GM21529 (cell line): ENCODE measurements around the gene EFCAB13.

ENCODE experiments used
- ATAC-seq: cut with Tn5 transposase; IDR thresholded peaks from one replicate; pipeline ENCODE4 v1.9.1; 2021; ENCODE audit not compliant: unreplicated experiment

Gene EFCAB13, protein sequence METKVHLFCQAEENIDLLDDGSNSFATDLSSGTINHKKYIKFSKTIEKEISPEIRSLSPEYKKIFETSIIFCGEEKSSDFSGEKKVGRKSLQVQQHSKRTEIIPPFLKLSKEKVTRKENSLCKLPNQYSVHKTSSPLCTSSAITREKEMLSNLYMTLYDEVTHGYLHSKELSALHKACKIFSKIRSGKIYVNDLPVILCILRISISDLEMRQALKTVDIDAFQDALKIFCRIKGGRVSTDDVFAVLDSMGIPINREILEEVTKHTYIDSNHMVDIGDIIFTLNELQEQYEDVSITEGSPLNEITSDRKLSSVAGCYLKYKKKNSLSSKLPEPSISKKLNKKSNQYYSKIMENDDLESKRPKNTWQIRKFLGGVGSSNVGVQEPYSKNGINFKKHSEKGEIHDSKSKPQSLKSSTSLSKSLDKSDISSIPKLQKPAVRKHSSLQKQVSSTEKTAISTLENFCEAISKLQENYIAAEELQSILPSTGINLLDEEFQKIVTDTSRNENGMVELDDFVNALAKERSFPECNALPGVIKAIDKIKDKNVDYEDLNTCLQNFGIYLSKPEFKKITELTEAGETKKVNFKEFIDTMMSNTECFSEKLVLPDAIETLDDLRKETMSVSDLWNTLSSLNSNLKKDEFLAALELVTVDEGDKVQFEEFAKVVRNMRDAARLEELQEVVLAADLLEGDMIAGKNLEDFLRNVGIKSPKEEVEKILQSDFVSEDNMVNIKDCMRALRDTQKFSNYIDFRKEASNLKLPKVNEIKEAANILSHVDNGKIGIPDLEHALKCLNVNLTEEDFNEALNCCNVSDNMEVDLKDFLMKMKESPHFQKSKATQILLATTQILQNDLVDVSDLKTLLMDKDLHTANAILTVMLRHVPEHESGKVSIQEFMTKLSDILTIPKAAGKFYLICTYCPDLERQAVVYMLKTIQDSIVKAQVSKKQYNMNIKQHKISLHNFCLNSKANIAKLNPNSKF

DNA sequence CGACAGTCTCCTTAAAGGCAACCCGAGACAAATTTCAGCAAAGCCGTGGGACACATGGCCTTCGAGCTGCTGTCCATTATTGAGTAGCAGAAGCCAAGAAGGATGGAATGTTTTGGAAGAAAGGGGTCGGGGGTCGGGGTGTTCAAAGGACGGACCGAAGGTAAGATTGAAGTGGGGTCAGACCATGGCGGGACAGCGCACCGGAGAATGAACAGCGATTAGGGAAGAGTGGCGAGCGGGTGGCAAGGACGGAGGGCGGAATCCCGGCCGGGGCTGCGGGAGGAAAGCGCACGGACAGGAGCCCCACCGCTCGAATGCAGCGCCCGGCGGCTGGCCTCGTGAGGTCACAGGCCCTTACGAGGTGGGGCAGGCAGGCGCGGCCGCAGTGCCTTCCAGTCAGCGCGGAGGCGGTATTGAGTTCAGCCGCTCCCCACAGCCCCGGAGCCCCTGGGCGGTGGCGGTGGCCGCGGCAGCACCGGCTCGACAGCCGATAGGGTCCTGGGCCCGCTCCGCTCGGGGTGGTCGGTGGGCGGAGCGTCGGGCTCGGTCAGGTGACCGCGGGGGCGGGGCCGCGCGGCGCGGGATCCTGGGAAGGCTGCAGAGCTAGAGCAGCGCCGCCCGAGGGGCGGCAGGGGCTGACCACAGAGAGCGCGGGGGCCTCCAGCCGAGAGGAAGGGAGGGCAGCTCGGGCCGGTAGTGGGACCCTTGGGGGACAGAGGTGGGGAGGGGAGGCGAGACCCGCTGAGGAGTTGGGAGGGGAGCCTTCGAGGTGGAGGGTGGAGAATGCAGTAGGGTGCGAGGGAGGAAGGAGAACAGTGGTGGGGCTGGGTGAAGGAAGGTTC lies at the start of gene EFCAB13:
TSS of gene EFCAB13 (plus strand) at position 574 of the 842 bp plus-strand sequence. CDS start 4,399 bp downstream, outside the sequence.
- ATAC-seq, result peak; percentile 78

DNA sequence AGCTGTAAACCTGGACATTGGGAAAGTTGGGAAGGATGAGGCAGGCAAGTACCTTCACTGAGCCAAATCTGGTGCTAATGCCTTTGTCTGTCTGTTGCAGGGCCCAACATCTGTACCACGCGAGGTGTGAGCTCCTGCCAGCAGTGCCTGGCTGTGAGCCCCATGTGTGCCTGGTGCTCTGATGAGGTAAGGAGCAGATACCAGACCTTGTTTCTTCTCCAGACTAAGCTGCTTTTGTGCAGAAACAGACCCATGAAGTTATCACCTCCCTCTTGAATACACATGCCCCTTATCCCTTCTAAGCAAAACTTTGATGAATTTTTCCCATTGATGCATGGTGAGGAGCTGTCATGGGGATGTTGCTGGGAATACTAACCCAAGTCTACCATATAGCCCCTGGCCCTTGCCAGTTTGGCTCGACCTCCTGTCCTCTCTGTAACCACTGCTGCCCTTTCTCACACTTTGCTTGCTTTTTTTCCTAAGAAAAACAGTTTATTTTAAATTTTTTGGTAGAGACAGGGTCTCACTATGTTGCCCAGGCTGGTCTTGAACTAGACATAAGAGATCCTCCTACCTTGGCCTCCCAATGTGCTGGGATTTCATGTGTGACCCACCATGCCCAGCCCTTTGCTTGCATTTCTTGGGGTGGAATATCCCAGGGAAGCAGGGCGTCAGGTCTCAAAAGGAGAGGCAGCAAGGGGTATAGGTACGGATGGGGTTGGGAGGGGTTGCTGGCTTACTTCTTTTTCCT lies 49.3 kb upstream of the EFCAB13 start:
- no peak for ATAC-seq

DNA sequence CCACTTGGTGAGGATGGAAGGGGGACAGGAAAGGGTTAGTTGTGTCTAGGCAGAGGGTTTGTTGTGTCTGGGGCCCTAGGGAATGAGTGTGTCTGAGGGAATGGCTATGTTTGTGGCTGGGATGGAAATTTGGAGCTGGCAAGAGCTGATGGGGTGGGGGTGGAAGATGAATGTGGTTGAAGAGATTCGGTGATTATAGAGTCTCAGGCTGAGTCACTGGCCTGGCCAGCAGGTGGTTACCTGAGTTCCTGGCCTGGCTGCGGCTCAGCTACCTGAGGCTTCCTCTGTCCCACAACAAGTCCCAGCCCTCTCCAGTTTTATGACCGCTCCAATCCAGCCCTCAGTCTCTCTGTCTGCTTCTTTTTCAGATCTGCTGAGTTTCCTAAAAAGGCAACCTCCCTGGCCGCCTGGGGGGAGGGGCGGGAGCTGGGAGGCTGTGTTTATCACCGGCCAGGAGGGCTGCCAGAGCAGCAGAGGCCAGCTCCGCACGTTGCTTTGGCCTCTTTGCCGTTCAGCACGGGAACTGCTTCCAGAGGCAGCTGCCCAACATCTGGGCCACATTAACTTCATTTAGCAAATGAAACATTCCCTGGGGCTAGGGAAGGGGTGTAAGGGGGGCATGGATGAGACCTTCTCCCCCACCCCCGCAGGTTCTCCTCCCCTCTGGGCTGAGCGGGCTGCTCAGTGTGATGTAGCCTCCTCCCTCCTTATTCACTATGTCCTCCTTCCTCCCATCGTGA lies 48.3 kb upstream of the EFCAB13 start:
- ATAC-seq, result no peak

DNA sequence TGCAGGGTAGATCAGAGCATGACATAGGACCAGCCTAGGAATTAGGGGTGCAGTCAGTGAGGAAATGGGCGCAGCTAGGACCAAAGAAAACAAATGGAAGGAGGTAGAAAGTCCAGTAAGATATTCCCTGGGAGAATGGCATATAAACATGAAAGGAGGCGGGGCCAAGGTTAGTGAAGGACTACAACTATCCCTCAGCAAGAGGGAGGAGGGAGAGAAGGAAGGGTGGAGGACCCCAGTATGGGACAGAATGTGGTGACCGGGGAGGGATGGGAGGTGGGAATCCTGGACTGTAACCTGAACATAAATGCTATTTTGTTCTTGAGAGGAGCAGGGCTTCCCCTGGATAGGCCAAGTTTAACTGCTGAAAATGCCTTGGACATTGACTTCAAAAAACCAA lies 47.3 kb upstream of the EFCAB13 start:
- no peak for ATAC-seq

DNA sequence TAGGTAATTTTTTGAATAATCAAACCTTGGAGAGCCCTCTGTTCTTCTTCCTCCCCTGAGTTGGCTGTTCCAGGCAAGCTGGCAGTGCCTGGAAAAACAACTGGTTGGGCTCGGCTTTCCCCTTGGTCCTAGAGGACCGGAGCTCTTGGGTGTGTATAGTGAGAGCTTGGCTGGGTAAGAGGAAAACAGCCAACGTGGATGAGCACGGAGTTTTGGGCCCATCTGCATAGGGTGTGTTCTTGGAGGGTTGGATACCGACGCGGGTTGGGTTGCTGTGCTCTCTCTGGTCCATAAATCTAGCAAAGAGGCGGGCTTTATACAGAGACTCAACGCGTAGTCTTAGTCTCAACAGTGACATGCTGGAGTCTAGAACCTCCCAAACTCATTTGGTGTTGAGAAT lies 46.9 kb upstream of the EFCAB13 start:
- ATAC-seq, result no peak

DNA sequence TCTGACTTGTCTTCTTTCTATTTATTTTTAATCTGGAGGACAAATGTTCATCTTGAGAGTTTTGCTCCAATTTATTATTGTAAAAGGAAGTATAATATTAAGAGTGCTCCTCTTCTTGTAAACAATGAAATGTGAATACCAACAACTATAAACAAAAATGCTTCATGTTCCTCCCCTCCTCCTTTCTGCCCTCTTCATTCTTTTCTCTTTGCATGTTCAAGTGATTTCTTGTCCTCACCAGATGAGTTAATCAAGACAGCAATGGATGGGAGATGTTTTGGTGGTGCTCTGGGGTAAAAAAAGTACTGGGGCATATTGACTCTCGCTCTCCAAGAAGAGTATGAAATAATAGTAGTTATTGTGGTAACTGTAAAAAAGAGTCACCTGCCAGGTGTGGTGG lies 45.8 kb upstream of the EFCAB13 start:
- no peak for ATAC-seq

DNA sequence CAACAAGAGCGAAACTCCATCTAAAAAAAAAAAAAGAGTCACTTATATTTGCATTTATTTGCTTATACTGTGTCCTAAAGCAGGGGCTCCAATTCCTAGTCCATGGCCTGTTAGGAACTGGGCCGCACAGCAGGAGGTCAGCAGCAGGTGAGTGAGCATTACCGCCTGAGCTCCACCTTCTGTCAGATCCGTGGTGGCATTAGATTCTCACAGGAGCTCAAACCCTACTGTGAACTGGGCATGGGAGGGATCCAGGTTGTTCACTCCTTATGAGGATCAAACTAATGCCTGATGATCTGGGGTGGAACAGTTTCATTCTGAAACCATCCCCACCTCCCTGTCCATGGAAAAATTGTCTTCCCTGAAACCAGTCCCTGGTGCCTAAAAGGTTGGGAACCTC lies 45.2 kb upstream of the EFCAB13 start:
- no peak for ATAC-seq

DNA sequence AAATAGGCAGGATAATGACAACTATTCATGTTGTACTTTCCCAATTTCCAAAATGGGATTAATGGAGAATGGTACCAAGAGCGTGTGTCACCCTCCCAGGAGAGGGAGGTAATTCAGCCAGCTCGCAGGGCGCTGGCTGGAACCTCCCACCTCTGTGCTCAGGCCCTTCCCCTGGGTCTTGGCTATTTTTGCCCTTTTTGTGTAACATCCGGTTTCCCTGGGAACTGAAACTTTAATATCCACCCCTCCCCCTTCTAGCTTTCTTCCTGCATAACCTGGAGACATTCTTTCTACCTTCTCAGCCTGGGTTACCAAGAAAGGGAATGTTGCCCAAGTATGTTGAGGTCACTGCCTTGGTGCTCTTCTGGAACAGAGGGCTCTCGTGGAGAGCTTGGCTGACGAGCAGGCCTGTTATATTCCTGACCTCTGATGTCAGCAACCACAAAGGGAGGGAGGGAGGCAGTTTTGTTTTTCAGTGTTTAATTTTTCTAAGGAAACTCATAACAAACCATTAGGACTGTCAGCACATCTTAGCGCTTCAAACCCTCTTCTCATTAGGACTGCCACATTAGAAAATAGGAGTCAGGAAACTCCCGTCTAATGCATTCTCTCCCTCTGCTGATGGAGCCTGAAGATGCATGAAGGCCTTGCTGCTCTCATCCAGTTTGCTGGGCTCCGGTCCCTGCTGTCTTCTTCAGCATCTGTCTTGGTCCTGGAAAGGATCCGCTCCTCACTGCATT lies 44.5 kb upstream of the EFCAB13 start:
- ATAC-seq, result peak; percentile 81

DNA sequence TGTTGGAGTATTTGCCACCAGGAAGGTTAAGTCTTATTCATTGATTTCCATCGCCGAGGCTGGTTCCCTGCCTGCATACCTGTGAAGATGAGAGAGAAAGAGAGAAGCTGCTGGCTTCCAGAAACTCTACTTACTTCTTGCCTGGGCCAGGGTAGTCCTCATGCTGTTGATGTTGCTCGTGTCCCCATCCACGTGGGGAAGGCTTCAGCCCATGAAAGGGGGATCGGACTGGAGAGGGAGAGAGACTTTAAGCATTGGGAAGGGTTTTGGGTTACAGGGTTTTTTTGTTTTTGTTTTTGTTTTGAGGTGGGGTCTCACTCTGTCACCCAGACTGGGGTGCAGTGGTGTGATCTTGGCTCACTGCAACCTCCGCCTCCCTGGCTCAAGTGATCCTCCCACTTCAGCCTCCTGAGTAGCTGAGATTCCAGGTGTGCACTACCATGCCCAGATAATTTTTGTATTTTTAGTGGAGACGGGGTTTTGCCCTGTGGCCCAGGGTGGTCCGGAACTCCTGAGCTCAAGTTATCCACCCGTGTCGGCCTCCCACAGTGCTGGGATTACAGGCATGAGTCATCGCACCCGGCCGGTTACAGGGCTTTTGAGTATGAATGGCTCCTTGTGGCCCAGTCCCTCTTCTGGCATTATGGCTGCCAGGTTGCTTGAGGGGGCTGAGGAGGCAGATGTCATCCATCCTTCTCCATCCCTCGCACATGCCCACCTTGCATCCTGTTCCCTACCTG lies 43.5 kb upstream of the EFCAB13 start:
- no peak for ATAC-seq

DNA sequence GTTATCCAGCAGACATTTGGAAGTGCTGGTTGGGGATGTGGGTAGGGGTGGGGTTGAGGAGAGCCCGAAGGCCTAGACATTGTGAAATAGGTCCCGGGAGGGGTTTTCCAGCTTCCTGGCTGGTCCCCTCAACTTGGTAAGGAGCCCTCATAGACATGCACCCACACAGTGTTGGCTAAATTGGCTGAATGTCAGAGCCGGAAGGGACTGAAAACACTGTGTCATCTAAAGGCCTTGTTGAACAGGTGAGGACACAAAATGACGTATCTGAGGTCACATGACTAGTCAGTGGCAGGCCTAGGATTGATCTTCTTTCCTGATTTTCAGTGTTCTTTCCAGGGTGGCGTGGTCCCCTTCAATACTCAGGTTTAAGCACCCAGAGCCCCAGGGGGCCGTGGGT lies 42.5 kb upstream of the EFCAB13 start:
- no peak for ATAC-seq

DNA sequence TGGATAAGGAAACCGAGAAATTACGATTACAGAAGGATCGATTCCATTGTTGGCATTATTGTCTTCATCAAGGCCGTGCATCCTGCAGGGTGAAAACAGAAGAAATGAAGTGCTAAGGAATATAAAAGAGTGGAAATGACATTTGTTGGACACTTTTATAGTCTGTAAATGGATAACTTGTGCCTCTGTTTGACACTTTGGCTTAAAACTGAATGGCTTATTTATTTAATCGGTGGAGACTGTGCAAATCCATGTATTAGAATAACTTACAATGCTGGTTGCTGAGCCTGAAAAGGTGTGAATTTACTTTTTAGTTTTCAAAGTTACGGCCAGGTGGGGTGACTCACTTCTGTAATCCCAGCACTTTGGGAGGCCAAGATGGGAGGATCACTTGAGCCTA lies 38.8 kb upstream of the EFCAB13 start:
- no peak for ATAC-seq

DNA sequence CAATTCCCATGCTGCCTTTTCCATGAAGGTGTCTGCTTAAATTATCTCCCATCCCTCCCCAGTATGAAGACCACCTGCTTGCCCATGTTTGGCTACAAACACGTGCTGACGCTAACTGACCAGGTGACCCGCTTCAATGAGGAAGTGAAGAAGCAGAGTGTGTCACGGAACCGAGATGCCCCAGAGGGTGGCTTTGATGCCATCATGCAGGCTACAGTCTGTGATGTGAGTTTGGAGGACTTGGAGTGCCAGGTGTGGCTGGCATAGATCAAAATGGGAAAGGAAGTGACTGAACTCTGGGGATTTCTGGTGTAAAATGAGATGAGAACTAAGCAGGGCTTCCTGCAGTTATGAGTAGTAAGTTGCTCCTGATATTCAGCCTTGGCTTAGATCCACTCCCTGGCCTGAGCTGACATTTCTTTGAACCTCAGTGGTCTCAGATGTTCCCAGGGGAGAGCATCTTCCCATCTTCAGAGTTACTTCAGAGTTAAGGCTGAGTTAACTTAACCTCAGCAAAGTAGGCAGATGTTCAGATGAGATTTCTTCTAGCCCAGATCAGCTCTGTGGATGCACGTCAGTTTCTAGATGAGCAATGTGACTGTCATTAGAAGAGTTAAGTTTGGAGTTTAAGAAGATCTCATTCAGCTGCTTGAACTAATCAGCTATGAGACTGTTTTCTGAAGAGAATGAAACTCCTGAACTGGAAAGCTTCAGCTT lies 37.4 kb upstream of the EFCAB13 start:
- ATAC-seq, result peak; percentile 75

DNA sequence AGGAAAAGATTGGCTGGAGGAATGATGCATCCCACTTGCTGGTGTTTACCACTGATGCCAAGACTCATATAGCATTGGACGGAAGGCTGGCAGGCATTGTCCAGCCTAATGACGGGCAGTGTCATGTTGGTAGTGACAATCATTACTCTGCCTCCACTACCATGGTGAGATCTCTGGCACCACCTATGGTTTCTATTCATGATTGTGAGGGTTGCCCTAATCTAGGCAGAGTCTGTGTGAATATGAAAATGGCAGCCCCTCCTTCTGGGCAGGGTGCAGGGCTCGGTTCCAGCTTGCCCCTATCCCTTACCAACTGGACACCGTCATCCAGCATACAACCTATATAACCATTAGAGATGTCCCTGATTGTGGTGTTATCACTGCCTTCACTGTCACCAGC lies 36.7 kb upstream of the EFCAB13 start:
- peak; percentile 30 for ATAC-seq

DNA sequence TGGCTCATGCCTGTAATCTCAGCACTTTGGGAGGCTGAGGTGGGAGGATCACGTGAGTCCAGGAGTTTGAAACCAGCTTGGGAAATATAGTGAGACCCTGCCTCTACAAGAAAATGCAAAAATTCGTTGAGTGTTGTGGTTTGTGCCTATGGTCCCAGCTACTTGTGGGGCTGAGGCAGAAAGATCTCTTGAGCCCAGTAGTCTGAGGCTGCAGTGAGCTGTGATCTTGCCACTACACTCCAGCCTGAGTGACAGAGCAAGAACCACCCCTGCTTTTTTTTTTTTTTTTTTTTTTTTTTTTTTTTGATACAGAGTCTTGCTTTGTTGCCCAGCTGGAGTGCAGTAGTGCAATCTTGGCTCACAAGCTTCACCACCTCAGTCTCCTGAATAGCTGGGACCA lies 36.1 kb upstream of the EFCAB13 start:
- no peak for ATAC-seq

DNA sequence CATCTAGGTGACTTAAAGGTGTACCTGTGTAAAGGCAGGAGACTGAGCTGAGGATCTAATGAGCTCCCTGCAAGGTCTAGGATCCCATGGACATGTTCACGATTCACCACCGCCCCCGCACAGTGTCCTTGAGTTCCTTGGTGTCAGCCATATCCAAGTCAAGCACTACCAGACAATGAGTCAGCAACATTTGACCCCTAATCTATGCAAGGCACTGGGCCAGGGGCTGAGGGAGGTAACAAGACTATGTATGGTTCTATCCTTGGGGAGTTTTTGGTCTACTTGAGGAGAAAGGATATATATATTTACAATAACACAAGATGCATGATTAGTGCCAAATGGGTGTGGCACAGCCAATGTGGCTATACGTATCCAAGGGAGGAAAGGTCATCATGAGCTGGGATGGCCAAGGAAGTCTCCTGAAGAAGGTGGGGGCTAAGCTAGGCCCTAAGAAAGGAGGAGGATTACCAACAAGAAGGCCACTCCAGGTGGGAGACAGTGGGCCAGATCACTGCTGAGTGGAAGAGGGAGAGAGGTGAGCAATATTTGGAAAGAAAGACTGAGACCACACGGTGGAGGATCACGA lies 35.1 kb upstream of the EFCAB13 start:
- no peak for ATAC-seq

DNA sequence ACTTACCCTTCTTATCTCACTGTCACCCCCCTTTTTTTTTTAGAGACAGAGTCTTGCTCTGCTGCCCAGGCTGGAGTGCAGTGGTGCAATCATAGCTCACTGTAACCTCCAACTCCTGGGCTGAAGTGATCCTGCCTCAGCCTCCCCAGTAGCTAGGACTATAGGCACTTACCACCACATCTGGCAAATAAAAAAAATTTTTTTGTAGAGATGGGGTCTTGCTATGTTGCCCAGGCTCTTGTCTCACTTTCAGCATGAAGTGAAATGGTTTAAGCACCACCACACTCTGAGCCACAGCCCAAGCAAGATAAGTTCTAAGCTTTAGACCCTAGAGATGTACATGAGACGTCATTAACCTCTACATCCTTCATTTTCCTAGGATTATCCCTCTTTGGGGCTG lies 34.5 kb upstream of the EFCAB13 start:
- no peak for ATAC-seq

DNA sequence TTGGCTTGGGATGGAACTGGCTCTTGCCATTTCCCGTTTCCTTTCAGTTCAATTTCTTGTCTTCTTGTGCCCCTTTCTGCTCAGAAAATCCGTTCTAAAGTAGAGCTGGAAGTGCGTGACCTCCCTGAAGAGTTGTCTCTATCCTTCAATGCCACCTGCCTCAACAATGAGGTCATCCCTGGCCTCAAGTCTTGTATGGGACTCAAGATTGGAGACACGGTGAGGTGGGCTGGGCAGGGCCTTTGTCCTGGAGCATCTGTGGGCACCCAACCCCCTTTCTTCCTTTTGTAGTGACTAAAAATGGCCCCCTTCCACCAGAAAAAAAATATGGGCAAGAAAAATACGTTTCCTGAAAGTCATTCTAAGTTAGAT lies 32.9 kb upstream of the EFCAB13 start:
- ATAC-seq, result no peak
